WTC11 (cell line): Measurements from ENCODE around the gene DLGAP3.

Experiments used
- EMX1 ChIP-seq: fragments of 250-450 bp; sonication (Bioruptor Pico); IDR thresholded peaks from 2 replicates; pipeline ENCODE4 v1.8.0; 2021; ENCODE audit warnings: mild to moderate bottlenecking
- IRF2 ChIP-seq: sonication (generic); formaldehyde crosslinking; IDR thresholded peaks from 2 replicates; pipeline ENCODE4 v1.8.0; 2022; ENCODE audit warnings: low read depth, missing genetic modification reagents, borderline replicate concordance
- JUN ChIP-seq: sonication (generic); formaldehyde crosslinking; IDR thresholded peaks from 2 replicates; pipeline ENCODE4 v1.8.0; 2023; ENCODE audit warnings: mild to moderate bottlenecking, missing genetic modification reagents
- NFYB ChIP-seq: sonication (generic); formaldehyde crosslinking; conservative IDR thresholded peaks from 2 replicates; pipeline ENCODE4 v1.8.0; 2022; ENCODE audit warnings: low read depth, missing genetic modification reagents
- SMAD3 ChIP-seq: sonication (generic); formaldehyde crosslinking; IDR thresholded peaks from 2 replicates; pipeline ENCODE4 v1.8.0; 2022; ENCODE audit warnings: missing genetic modification reagents, mild to moderate bottlenecking, borderline replicate concordance
- ZBTB21 ChIP-seq: sonication (generic); formaldehyde crosslinking; IDR thresholded peaks from 2 replicates; pipeline ENCODE4 v1.8.1; 2023; ENCODE audit warnings: mild to moderate bottlenecking, missing genetic modification reagents, borderline replicate concordance
- ZNF263 ChIP-seq: sonication (generic); formaldehyde crosslinking; IDR thresholded peaks from 2 replicates; pipeline ENCODE4 v1.8.1; 2022; ENCODE audit warnings: low read depth, mild to moderate bottlenecking, moderate library complexity, missing genetic modification reagents
- TF ChIP-seq, protein P1 (sequence below): sonication (generic); formaldehyde crosslinking; IDR thresholded peaks from 2 replicates; pipeline ENCODE4 v1.8.0; 2022; ENCODE audit warnings: mild to moderate bottlenecking, missing genetic modification reagents
- TF ChIP-seq, protein P2 (sequence below): sonication (generic); formaldehyde crosslinking; IDR thresholded peaks from 2 replicates; pipeline ENCODE4 v1.8.0; 2023; ENCODE audit warnings: missing genetic modification reagents
- TF ChIP-seq, protein P3 (sequence below): fragments of 200-600 bp; IDR thresholded peaks from 2 replicates; pipeline ENCODE4 v1.8.0; 2022; ENCODE audit warnings: antibody characterized with exemption
- TF ChIP-seq, protein P4 (sequence below): sonication (generic); formaldehyde crosslinking; IDR thresholded peaks from 2 replicates; pipeline ENCODE4 v1.8.0; 2023; ENCODE audit warnings: mild to moderate bottlenecking, missing genetic modification reagents
- TF ChIP-seq, protein P5 (sequence below): sonication (generic); formaldehyde crosslinking; IDR thresholded peaks from 2 replicates; pipeline ENCODE4 v1.8.1; 2022; ENCODE audit warnings: mild to moderate bottlenecking, missing genetic modification reagents, moderate library complexity, borderline replicate concordance
- TF ChIP-seq, protein P6 (sequence below): sonication (generic); formaldehyde crosslinking; IDR thresholded peaks from 2 replicates; pipeline ENCODE4 v1.8.1; 2022; ENCODE audit warnings: mild to moderate bottlenecking, moderate library complexity, missing genetic modification reagents
- TF ChIP-seq, protein P7 (sequence below): sonication (generic); formaldehyde crosslinking; IDR thresholded peaks from 2 replicates; pipeline ENCODE4 v1.8.1; 2022; ENCODE audit warnings: low read depth, missing genetic modification reagents, borderline replicate concordance

DNA sequence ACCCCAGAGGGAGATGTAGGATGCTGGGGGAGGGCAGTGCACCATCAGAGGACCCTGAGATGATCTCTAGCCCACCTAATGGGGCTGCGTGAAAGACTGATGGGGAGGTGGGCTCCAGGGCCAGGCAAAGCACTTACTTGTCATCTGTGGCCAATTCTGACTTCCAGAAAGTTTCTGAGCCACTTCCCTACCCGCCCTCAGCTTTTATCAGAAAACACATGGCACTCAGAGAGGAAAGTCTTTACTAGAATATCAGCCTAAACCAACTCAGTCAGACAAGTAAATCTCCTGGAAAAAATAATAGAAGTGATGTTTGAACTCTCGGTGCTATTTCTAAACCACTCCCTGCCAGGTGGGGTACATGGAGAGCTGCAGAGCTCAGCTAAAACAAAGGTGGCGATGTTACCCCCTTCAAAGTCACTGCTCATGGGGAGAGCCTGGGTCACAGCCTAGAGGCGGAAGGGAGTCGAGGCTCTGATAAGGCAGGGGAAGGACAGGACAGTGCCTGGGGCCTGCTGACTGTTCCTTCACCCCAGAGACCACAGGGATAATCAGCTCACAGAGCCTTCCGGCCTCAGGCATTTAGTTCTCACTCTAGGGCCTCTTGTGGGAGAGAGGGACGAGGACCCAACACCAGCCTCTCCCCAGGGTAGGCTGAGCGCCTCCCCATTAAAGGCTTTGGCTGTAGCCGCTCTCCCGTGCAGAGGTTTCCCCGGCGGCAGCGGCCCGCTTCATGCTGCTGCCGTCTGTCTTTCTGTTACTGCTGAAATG lies 84.1 kb downstream of the DLGAP3 start:
- TF ChIP-seq, protein P1, sequence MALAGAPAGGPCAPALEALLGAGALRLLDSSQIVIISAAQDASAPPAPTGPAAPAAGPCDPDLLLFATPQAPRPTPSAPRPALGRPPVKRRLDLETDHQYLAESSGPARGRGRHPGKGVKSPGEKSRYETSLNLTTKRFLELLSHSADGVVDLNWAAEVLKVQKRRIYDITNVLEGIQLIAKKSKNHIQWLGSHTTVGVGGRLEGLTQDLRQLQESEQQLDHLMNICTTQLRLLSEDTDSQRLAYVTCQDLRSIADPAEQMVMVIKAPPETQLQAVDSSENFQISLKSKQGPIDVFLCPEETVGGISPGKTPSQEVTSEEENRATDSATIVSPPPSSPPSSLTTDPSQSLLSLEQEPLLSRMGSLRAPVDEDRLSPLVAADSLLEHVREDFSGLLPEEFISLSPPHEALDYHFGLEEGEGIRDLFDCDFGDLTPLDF (CRISPR knock-in tag), result no peak
- TF ChIP-seq, protein P2, sequence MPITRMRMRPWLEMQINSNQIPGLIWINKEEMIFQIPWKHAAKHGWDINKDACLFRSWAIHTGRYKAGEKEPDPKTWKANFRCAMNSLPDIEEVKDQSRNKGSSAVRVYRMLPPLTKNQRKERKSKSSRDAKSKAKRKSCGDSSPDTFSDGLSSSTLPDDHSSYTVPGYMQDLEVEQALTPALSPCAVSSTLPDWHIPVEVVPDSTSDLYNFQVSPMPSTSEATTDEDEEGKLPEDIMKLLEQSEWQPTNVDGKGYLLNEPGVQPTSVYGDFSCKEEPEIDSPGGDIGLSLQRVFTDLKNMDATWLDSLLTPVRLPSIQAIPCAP (CRISPR knock-in tag), result no peak
- TF ChIP-seq, protein P3, sequence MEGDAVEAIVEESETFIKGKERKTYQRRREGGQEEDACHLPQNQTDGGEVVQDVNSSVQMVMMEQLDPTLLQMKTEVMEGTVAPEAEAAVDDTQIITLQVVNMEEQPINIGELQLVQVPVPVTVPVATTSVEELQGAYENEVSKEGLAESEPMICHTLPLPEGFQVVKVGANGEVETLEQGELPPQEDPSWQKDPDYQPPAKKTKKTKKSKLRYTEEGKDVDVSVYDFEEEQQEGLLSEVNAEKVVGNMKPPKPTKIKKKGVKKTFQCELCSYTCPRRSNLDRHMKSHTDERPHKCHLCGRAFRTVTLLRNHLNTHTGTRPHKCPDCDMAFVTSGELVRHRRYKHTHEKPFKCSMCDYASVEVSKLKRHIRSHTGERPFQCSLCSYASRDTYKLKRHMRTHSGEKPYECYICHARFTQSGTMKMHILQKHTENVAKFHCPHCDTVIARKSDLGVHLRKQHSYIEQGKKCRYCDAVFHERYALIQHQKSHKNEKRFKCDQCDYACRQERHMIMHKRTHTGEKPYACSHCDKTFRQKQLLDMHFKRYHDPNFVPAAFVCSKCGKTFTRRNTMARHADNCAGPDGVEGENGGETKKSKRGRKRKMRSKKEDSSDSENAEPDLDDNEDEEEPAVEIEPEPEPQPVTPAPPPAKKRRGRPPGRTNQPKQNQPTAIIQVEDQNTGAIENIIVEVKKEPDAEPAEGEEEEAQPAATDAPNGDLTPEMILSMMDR, result no peak
- TF ChIP-seq NFYB (CRISPR knock-in tag) (no peak), SMAD3 (CRISPR knock-in tag) (no peak), ZNF263 (CRISPR knock-in tag) (no peak), ZBTB21 (CRISPR knock-in tag) (no peak), JUN (CRISPR knock-in tag) (no peak), EMX1 (CRISPR knock-in tag) (no peak), IRF2 (CRISPR knock-in tag) (no peak)
- TF ChIP-seq, protein P4, sequence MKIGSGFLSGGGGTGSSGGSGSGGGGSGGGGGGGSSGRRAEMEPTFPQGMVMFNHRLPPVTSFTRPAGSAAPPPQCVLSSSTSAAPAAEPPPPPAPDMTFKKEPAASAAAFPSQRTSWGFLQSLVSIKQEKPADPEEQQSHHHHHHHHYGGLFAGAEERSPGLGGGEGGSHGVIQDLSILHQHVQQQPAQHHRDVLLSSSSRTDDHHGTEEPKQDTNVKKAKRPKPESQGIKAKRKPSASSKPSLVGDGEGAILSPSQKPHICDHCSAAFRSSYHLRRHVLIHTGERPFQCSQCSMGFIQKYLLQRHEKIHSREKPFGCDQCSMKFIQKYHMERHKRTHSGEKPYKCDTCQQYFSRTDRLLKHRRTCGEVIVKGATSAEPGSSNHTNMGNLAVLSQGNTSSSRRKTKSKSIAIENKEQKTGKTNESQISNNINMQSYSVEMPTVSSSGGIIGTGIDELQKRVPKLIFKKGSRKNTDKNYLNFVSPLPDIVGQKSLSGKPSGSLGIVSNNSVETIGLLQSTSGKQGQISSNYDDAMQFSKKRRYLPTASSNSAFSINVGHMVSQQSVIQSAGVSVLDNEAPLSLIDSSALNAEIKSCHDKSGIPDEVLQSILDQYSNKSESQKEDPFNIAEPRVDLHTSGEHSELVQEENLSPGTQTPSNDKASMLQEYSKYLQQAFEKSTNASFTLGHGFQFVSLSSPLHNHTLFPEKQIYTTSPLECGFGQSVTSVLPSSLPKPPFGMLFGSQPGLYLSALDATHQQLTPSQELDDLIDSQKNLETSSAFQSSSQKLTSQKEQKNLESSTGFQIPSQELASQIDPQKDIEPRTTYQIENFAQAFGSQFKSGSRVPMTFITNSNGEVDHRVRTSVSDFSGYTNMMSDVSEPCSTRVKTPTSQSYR, result no peak
- TF ChIP-seq, protein P5, sequence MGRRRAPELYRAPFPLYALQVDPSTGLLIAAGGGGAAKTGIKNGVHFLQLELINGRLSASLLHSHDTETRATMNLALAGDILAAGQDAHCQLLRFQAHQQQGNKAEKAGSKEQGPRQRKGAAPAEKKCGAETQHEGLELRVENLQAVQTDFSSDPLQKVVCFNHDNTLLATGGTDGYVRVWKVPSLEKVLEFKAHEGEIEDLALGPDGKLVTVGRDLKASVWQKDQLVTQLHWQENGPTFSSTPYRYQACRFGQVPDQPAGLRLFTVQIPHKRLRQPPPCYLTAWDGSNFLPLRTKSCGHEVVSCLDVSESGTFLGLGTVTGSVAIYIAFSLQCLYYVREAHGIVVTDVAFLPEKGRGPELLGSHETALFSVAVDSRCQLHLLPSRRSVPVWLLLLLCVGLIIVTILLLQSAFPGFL (CRISPR knock-in tag), result no peak
- TF ChIP-seq, protein P6, sequence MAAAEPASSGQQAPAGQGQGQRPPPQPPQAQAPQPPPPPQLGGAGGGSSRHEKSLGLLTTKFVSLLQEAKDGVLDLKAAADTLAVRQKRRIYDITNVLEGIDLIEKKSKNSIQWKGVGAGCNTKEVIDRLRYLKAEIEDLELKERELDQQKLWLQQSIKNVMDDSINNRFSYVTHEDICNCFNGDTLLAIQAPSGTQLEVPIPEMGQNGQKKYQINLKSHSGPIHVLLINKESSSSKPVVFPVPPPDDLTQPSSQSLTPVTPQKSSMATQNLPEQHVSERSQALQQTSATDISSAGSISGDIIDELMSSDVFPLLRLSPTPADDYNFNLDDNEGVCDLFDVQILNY, result no peak
- TF ChIP-seq, protein P7, sequence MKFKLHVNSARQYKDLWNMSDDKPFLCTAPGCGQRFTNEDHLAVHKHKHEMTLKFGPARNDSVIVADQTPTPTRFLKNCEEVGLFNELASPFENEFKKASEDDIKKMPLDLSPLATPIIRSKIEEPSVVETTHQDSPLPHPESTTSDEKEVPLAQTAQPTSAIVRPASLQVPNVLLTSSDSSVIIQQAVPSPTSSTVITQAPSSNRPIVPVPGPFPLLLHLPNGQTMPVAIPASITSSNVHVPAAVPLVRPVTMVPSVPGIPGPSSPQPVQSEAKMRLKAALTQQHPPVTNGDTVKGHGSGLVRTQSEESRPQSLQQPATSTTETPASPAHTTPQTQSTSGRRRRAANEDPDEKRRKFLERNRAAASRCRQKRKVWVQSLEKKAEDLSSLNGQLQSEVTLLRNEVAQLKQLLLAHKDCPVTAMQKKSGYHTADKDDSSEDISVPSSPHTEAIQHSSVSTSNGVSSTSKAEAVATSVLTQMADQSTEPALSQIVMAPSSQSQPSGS, result no peak
